ENCODE measurements around the gene F2RL2.

DNA sequence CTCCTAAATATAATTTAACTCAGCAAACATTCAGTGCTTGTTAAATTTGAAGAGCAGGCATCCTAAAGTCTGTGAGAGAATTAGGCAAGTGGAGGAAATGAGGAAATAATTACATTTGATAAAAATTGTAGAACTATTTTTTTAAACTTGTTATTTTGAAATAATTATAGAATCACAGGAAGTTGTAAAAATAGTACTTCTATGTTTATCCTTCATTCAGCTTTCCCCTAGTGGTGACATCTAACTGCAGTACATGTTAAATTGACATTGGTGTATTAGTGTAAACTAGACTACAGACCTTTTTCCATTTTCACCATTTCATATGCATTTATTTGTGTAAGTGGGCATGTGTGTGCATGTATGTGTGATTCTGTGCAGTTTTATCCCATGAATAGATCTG is 51.6 kb downstream of the F2RL2 start:
- no peak for TF ChIP-seq POLR2AphosphoS5 (IDR thresholded peaks at IDR 0.05; ENCODE audit: low read depth, low read length)
- TF ChIP-seq PAX5 (IDR thresholded peaks at IDR 0.05; ENCODE audit: insufficient read depth, low read length, severe bottlenecking) = no peak

Data from GM12891 (cell line).